HepG2 (cell line): ENCODE measurements around the gene ODAD2. TPM values are rescaled to one million over a fixed set of nuclear protein-coding genes. Genes with fewer than 3 reads are reported as not detected.

ENCODE experiments used
- ATAC-seq: fragments of 200-7000 bp; cut with Tn5 transposase; 3 replicates; pipeline ENCODE4 v1.9.1; 2020; ENCODE audit warnings: mild to moderate bottlenecking, moderate library complexity
- BruUV-seq: library from RNA; stranded (reverse); fragments of 400-500 nt; replicated peaks from 2 replicates; lab custom pipeline; 2021; lab: Mats Ljungman, UMichigan
- CTCF ChIA-PET: fragments of 300-600 bp; formaldehyde crosslinking; extraction: SDS; loops from one replicate; lab custom pipeline; 2021; ENCODE audit warnings: low total read pairs, inconsistent platforms, low intra/inter-chr PET ratio; lab: Yijun Ruan, JAX
- POLR2A ChIA-PET: fragments of 350-600 bp; sonication (Branson Sonifier 250); formaldehyde crosslinking; loops from one replicate; lab custom pipeline; 2020; ENCODE audit warnings: antibody characterized with exemption, inconsistent platforms; lab: Yijun Ruan, JAX
- DNase-seq: peaks from one replicate; pipeline ENCODE4 v3.0.0-alpha.2; 2015; ENCODE audit warnings: low spot score
- FAIRE-seq: peaks from 3 replicates; lab custom pipeline; 2011; peaks lifted over from hg19 to GRCh38; lab: Jason Lieb, UNC
- H2AFZ ChIP-seq: one replicate; pipeline ENCODE4 v1.6.1; 2011; ENCODE audit warnings: low read length, inconsistent platforms
- H3K27ac ChIP-seq: fragments of 300-600 bp; 3 replicates; pipeline ENCODE4 v1.8.0; 2011; ENCODE audit warnings: mixed run types, mild to moderate bottlenecking, mixed read lengths, low read length, inconsistent platforms; ENCODE audit not compliant: insufficient read depth; ENCODE audit errors: extremely low read length
- H3K27me3 ChIP-seq, 2 experiments: fragments of 200-600 bp in 1 of 2; 2 replicates in 1 of 2; 3 replicates in 1 of 2; pipeline versions ENCODE4 v1.6.0 to v1.8.0; 2011; ENCODE audit warnings: low read length in 2 of 2, mild to moderate bottlenecking in 2 of 2, moderate library complexity in 2 of 2, inconsistent platforms in 1 of 2; ENCODE audit not compliant: insufficient read depth in 2 of 2, control insufficient read depth in 1 of 2
- H3K36me3 ChIP-seq, 2 experiments: fragments of 200-600 bp in 1 of 2; replicated peaks in 1 of 2; 2 replicates in 1 of 2; 3 replicates in 1 of 2; pipeline versions ENCODE4 v1.5.1 to v1.8.0; 2011; ENCODE audit warnings: low read length in 2 of 2, inconsistent platforms in 1 of 2; ENCODE audit not compliant: insufficient read depth in 2 of 2, control insufficient read depth in 1 of 2
- H3K4me1 ChIP-seq: 2 replicates; pipeline ENCODE4 v1.5.1; 2012; ENCODE audit warnings: low read length, inconsistent platforms; ENCODE audit not compliant: insufficient read depth
- H3K4me2 ChIP-seq: 2 replicates; pipeline ENCODE4 v1.6.0; 2011; ENCODE audit warnings: low read depth, low read length, inconsistent platforms
- H3K4me3 ChIP-seq, 3 experiments: fragments of 200-600 bp in 1 of 3; sonication (generic), shearing (Covaris generic) in 1 of 3; replicated peaks in 1 of 3; 2 replicates each; pipeline ENCODE4 v1.5.1; 2011 to 2016; ENCODE audit warnings: low read length in 3 of 3, inconsistent platforms in 2 of 3, low read depth in 2 of 3, mild to moderate bottlenecking in 2 of 3, control low read depth in 1 of 3, mixed read lengths in 1 of 3; ENCODE audit not compliant: insufficient read depth in 1 of 3
- H3K79me2 ChIP-seq: one replicate; pipeline ENCODE4 v1.6.1; 2011; ENCODE audit warnings: low read length, inconsistent platforms; ENCODE audit not compliant: insufficient read depth
- H3K9ac ChIP-seq: 2 replicates; pipeline ENCODE4 v1.6.0; 2011; ENCODE audit warnings: mild to moderate bottlenecking, low read depth, low read length, inconsistent platforms; ENCODE audit not compliant: insufficient read depth
- H3K9me3 ChIP-seq: 2 replicates; pipeline ENCODE4 v1.5.1; 2012; ENCODE audit warnings: mild to moderate bottlenecking, low read length
- H4K20me1 ChIP-seq: 2 replicates; pipeline ENCODE4 v1.6.0; 2011; ENCODE audit warnings: inconsistent platforms, mild to moderate bottlenecking, low read length, moderate library complexity; ENCODE audit not compliant: insufficient read depth
- HNRNPUL1 ChIP-seq: fragments of 200-400 bp; formaldehyde crosslinking; IDR thresholded peaks from 2 replicates; pipeline ENCODE4 v1.6.1; 2017; ENCODE audit warnings: low read depth, mild to moderate bottlenecking, low read length, moderate library complexity
- KLF16 ChIP-seq, 2 experiments: sonication (generic) in 1 of 2; formaldehyde crosslinking in 1 of 2; IDR thresholded peaks; 2 replicates each; pipeline versions ENCODE4 v1.6.1 to v1.8.0; 2016 to 2023; ENCODE audit warnings: missing genetic modification reagents in 2 of 2, missing compliant biosample characterization in 1 of 2
- KLF9 ChIP-seq: IDR thresholded peaks from 2 replicates; pipeline ENCODE4 v1.6.1; 2016; ENCODE audit warnings: low read depth
- NFKB2 ChIP-seq: sonication (generic); formaldehyde crosslinking; IDR thresholded peaks from 2 replicates; pipeline ENCODE4 v1.4.0; 2020; ENCODE audit warnings: missing genetic modification reagents, borderline replicate concordance
- PHF20 ChIP-seq: sonication (generic); formaldehyde crosslinking; IDR thresholded peaks from 2 replicates; pipeline ENCODE4 v1.5.0; 2020; ENCODE audit warnings: mild to moderate bottlenecking, missing genetic modification reagents
- REPIN1 ChIP-seq: sonication (generic); formaldehyde crosslinking; IDR thresholded peaks from 2 replicates; pipeline ENCODE4 v1.8.0; 2022; ENCODE audit warnings: missing genetic modification reagents, low read depth, mild to moderate bottlenecking, borderline replicate concordance
- SALL2 ChIP-seq: sonication (generic); formaldehyde crosslinking; IDR thresholded peaks from 2 replicates; pipeline ENCODE4 v1.8.1; 2023; ENCODE audit warnings: mild to moderate bottlenecking, missing genetic modification reagents, inconsistent platforms
- TEAD3 ChIP-seq: optimal IDR thresholded peaks from 2 replicates; pipeline ENCODE3; 2016; ENCODE audit warnings: borderline replicate concordance
- ZNF382 ChIP-seq: sonication (generic); formaldehyde crosslinking; IDR thresholded peaks from 2 replicates; pipeline ENCODE4 v1.5.0; 2020; ENCODE audit warnings: missing genetic modification reagents, mild to moderate bottlenecking, borderline replicate concordance
- ZNF446 ChIP-seq: sonication (generic); formaldehyde crosslinking; IDR thresholded peaks from 2 replicates; pipeline ENCODE4 v1.5.0; 2020; ENCODE audit warnings: mild to moderate bottlenecking, missing genetic modification reagents
- WGBS: methylation state at CpG from one replicate; pipeline ENCODE4 v1.1.6; 2017; ENCODE audit warnings: low lambda C conversion rate; 5-methylcytosine and 5-hydroxymethylcytosine counted together
- in situ Hi-C: cut with HindIII; loops from 2 replicates; pipeline ENCODE4 v1.10.0; 2017; ENCODE audit warnings: low pct_unique_long_range_greater_than_20kb; ENCODE audit not compliant: extremely low pct_ligation_motif_present
- intact Hi-C: fragments of 100-400 bp; cut with micrococcal nuclease; formaldehyde crosslinking; loops from one replicate; pipeline ENCODE4 v1.10.0; 2022; ENCODE audit not compliant: unreplicated experiment
- polyA plus RNA-seq, 8 experiments: library from polyadenylated mRNA; depleted of rRNA in 3 of 8; stranded (reverse) in 7 of 8; unstranded in 1 of 8; fragments of >200 nt; fragmentation: Illumina TruSeq in 4 of 8; extraction: Trizol in 4 of 8; gene quantifications; 2 replicates each; pipeline versions ENCODE4 v1.2.1 to v1.2.3, GENCODE V29; 2011 to 2016; ENCODE audit warnings: low read depth in 4 of 8, missing spikeins in 1 of 8, mixed read lengths in 1 of 8; ENCODE audit not compliant: insufficient read depth in 1 of 8
- total RNA-seq, 5 experiments: library from RNA; depleted of rRNA; stranded (reverse); fragments of >200 nt; fragmentation: Illumina TruSeq; extraction: Trizol; gene quantifications; 2 replicates each; pipeline ENCODE4 v1.2.3, GENCODE V29; 2016; ENCODE audit warnings: low read depth in 1 of 5
- TF ChIP-seq, protein P1 (sequence below): sonication (generic); formaldehyde crosslinking; IDR thresholded peaks from 2 replicates; pipeline ENCODE4 v1.4.0; 2020; ENCODE audit warnings: missing genetic modification reagents, borderline replicate concordance
- TF ChIP-seq, protein P2 (sequence below): fragments of 450-650 bp; IDR thresholded peaks from 2 replicates; pipeline ENCODE4 v1.6.1; 2017; ENCODE audit warnings: mild to moderate bottlenecking
- TF ChIP-seq, protein P3 (sequence below): sonication (generic); formaldehyde crosslinking; conservative IDR thresholded peaks from 2 replicates; pipeline ENCODE4 v1.8.0; 2022; ENCODE audit warnings: low read depth, missing genetic modification reagents
- TF ChIP-seq, protein P4 (sequence below): sonication (generic); formaldehyde crosslinking; IDR thresholded peaks from 2 replicates; pipeline ENCODE4 v1.4.0; 2020; ENCODE audit warnings: missing genetic modification reagents

Gene ODAD2
- total and polyA plus RNA-seq, 2 of the 13 experiments (the other 11 are each of a cell fraction or from before 2014, with no cell fraction given), result not detected

DNA sequence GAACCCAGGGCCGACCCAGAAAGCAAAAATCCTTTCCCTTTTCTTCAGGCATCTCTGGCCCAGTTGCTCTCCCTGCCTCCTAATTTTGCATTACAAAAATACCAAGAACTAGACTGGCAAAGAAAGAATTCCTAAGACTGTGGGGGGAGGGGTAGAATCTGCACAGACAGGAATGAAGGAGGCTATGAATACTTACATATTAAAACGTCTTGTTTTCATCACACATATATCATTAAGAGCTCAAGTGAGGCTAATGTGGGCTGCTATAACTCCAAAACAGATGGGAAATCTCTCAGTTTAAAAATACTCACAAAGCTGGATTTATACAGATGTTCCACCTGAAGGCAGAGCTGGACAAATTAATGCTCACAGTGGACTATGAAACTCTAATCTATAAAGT lies 224.0 kb downstream of the ODAD2 start (continued):
- TF ChIP-seq, protein P1, sequence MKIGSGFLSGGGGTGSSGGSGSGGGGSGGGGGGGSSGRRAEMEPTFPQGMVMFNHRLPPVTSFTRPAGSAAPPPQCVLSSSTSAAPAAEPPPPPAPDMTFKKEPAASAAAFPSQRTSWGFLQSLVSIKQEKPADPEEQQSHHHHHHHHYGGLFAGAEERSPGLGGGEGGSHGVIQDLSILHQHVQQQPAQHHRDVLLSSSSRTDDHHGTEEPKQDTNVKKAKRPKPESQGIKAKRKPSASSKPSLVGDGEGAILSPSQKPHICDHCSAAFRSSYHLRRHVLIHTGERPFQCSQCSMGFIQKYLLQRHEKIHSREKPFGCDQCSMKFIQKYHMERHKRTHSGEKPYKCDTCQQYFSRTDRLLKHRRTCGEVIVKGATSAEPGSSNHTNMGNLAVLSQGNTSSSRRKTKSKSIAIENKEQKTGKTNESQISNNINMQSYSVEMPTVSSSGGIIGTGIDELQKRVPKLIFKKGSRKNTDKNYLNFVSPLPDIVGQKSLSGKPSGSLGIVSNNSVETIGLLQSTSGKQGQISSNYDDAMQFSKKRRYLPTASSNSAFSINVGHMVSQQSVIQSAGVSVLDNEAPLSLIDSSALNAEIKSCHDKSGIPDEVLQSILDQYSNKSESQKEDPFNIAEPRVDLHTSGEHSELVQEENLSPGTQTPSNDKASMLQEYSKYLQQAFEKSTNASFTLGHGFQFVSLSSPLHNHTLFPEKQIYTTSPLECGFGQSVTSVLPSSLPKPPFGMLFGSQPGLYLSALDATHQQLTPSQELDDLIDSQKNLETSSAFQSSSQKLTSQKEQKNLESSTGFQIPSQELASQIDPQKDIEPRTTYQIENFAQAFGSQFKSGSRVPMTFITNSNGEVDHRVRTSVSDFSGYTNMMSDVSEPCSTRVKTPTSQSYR (CRISPR knock-in tag), result no peak
- TF ChIP-seq PHF20 (CRISPR knock-in tag), result no peak
- no peak for TF ChIP-seq ZNF382

DNA sequence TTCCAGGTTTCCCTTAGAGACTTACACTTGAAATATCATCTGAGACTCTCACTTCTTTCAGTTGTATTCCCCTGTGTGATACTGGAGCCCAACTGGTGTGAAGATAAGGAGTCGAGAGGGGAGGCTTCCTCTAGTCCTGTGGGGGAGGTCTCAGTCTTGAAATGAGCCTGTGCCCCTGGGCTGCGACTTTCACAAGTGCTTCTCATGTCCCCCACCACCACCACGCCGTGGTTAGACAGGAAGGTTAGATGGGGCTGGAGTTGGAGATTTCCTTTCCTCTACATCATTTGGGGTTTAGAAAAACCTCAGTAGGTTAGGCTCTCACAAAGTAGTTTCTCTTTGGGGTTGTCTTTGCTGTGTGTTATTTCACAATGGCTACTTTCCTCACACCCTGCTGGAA lies 227.6 kb downstream of the ODAD2 start:
- Histone ChIP-seq H3K9ac (no peak overlapping the region), H3K27ac (no peak overlapping the region), H3K4me1 (no peaks in the 10 kb centered on the region), H3K27me3 (no peaks in the 10 kb centered on the region; a peak in 2 of 5 replicates), H3K79me2 (no peaks in the 10 kb centered on the region), H4K20me1 (no peaks in the 10 kb centered on the region), H2AFZ (no peak overlapping the region), H3K9me3 (no peaks in the 10 kb centered on the region), H3K36me3 (no peaks in the 10 kb centered on the region), H3K4me2 (no peak overlapping the region), H3K4me3 (no peak overlapping the region)
- no TSS peak for BruUV-seq
- FAIRE-seq (no peak), ATAC-seq (no peak), DNase-seq (no peak)
- in situ Hi-C loops (no loop called here), intact Hi-C loops (no loop called here)
- ChIA-PET CTCF (no interaction called here), POLR2A (no interaction called here)
- 0% methylated on average over 3 of the region's 4 CpGs for WGBS
- TF ChIP-seq TEAD3 (CRISPR knock-in tag) (no peak), KLF9 (CRISPR knock-in tag) (no peak), HNRNPUL1 (no peak), REPIN1 (CRISPR knock-in tag) (no peak), ZNF446 (no peak), KLF16 (CRISPR knock-in tag; IDR thresholded peaks at IDR 0.05) (no peak), NFKB2 (CRISPR knock-in tag) (no peak), SALL2 (CRISPR knock-in tag) (no peak)
- TF ChIP-seq, protein P2, sequence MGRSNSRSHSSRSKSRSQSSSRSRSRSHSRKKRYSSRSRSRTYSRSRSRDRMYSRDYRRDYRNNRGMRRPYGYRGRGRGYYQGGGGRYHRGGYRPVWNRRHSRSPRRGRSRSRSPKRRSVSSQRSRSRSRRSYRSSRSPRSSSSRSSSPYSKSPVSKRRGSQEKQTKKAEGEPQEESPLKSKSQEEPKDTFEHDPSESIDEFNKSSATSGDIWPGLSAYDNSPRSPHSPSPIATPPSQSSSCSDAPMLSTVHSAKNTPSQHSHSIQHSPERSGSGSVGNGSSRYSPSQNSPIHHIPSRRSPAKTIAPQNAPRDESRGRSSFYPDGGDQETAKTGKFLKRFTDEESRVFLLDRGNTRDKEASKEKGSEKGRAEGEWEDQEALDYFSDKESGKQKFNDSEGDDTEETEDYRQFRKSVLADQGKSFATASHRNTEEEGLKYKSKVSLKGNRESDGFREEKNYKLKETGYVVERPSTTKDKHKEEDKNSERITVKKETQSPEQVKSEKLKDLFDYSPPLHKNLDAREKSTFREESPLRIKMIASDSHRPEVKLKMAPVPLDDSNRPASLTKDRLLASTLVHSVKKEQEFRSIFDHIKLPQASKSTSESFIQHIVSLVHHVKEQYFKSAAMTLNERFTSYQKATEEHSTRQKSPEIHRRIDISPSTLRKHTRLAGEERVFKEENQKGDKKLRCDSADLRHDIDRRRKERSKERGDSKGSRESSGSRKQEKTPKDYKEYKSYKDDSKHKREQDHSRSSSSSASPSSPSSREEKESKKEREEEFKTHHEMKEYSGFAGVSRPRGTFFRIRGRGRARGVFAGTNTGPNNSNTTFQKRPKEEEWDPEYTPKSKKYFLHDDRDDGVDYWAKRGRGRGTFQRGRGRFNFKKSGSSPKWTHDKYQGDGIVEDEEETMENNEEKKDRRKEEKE, result no peak
- TF ChIP-seq, protein P3, sequence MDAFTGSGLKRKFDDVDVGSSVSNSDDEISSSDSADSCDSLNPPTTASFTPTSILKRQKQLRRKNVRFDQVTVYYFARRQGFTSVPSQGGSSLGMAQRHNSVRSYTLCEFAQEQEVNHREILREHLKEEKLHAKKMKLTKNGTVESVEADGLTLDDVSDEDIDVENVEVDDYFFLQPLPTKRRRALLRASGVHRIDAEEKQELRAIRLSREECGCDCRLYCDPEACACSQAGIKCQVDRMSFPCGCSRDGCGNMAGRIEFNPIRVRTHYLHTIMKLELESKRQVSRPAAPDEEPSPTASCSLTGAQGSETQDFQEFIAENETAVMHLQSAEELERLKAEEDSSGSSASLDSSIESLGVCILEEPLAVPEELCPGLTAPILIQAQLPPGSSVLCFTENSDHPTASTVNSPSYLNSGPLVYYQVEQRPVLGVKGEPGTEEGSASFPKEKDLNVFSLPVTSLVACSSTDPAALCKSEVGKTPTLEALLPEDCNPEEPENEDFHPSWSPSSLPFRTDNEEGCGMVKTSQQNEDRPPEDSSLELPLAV (CRISPR knock-in tag), result no peak
- TF ChIP-seq, protein P4, sequence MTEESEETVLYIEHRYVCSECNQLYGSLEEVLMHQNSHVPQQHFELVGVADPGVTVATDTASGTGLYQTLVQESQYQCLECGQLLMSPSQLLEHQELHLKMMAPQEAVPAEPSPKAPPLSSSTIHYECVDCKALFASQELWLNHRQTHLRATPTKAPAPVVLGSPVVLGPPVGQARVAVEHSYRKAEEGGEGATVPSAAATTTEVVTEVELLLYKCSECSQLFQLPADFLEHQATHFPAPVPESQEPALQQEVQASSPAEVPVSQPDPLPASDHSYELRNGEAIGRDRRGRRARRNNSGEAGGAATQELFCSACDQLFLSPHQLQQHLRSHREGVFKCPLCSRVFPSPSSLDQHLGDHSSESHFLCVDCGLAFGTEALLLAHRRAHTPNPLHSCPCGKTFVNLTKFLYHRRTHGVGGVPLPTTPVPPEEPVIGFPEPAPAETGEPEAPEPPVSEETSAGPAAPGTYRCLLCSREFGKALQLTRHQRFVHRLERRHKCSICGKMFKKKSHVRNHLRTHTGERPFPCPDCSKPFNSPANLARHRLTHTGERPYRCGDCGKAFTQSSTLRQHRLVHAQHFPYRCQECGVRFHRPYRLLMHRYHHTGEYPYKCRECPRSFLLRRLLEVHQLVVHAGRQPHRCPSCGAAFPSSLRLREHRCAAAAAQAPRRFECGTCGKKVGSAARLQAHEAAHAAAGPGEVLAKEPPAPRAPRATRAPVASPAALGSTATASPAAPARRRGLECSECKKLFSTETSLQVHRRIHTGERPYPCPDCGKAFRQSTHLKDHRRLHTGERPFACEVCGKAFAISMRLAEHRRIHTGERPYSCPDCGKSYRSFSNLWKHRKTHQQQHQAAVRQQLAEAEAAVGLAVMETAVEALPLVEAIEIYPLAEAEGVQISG, result no peak
